PFSK-1 (cell line): Measurements from ENCODE around the gene RNF126.

Experiments
- FOXP2 ChIP-seq: optimal IDR thresholded peaks from 2 replicates; pipeline ENCODE3; 2011; ENCODE audit warnings: borderline replicate concordance, control low read depth, inconsistent platforms; ENCODE audit not compliant: insufficient read depth; ENCODE audit errors: extremely low read length, extremely low read depth
- POLR2AphosphoS5 ChIP-seq: IDR thresholded peaks from 2 replicates; pipeline ENCODE4 v1.6.1; 2012; ENCODE audit warnings: low read depth, mild to moderate bottlenecking, control low read depth, low read length, moderate library complexity
- REST ChIP-seq, 2 experiments: IDR thresholded peaks; 2 replicates each; pipeline versions ENCODE4 v1.6.1 to v1.8.0; 2011 to 2012; ENCODE audit warnings: low read depth in 2 of 2, low read length in 2 of 2, control low read depth in 1 of 2, inconsistent platforms in 1 of 2, mild to moderate bottlenecking in 1 of 2, moderate library complexity in 1 of 2; ENCODE audit not compliant: insufficient read depth in 1 of 2
- SIN3A ChIP-seq: IDR thresholded peaks from 2 replicates; pipeline ENCODE4 v1.6.1; 2012; ENCODE audit warnings: mild to moderate bottlenecking, low read length, moderate library complexity, borderline replicate concordance; ENCODE audit not compliant: insufficient read depth

DNA sequence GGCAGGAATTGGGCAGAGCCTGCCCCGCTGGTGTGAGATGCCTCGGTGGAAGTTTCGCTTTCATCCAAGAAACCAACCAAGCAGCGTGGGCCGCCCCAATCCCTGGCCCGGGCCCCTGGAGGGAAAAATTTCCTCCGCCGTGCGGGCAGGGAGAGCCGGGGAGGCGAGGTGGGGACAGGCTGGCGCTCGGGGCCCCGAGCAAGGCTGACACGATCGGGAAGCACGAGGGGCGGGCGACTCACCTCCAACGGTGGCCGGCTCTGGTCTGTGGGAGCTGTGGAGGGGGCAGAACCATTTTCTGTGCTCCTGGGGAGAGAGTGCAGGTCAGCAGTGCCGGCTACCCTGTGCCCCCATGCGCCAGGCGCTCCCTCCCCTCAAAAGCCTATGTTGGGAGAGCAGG lies 11.0 kb downstream of the RNF126 start:
- no peak for TF ChIP-seq POLR2AphosphoS5
- TF ChIP-seq REST (IDR thresholded peaks at IDR 0.05; ENCODE audit: insufficient read depth in 1 of 2, low read depth in 2 of 2, low read length in 2 of 2): no peak
- no peak for TF ChIP-seq FOXP2
- TF ChIP-seq SIN3A: no peak
